Endothelial cell of umbilical vein (primary cell): ENCODE results near the gene AGTPBP1.

Source experiments
- EZH2 ChIP-seq: IDR thresholded peaks from 2 replicates; pipeline ENCODE4 v1.6.1; 2012; ENCODE audit warnings: borderline replicate concordance, low read depth, mild to moderate bottlenecking, moderate library complexity, low read length, inconsistent platforms; ENCODE audit not compliant: severe bottlenecking
- FOS ChIP-seq: IDR thresholded peaks from 2 replicates; pipeline ENCODE4 v1.6.1; 2011; ENCODE audit warnings: mild to moderate bottlenecking, low read length, moderate library complexity, borderline replicate concordance; ENCODE audit not compliant: insufficient read depth
- JUN ChIP-seq: IDR thresholded peaks from 2 replicates; pipeline ENCODE4 v1.6.1; 2011; ENCODE audit warnings: borderline replicate concordance, low read depth; ENCODE audit not compliant: insufficient read length, insufficient read depth
- POLR2A ChIP-seq: IDR thresholded peaks from 2 replicates; pipeline ENCODE4 v1.6.1; 2012; ENCODE audit warnings: low read depth, mild to moderate bottlenecking, control low read depth, low read length
- POLR2AphosphoS5 ChIP-seq: IDR thresholded peaks from 2 replicates; pipeline ENCODE4 v1.6.1; 2012; ENCODE audit warnings: low read depth, mild to moderate bottlenecking, control low read depth, low read length, moderate library complexity; ENCODE audit not compliant: insufficient read depth
- TF ChIP-seq, protein P1 (sequence below), 2 donors: IDR thresholded peaks; 1 replicate in 1 of 2; 2 replicates in 1 of 2; pipeline ENCODE4 v1.5.1; 2011; ENCODE audit warnings: low read length in 2 of 2, mild to moderate bottlenecking in 2 of 2, moderate library complexity in 2 of 2, control low read depth in 1 of 2, inconsistent platforms in 1 of 2, low read depth in 1 of 2; ENCODE audit not compliant: insufficient read depth in 1 of 2; ENCODE audit errors: extremely low read depth in 1 of 2

DNA sequence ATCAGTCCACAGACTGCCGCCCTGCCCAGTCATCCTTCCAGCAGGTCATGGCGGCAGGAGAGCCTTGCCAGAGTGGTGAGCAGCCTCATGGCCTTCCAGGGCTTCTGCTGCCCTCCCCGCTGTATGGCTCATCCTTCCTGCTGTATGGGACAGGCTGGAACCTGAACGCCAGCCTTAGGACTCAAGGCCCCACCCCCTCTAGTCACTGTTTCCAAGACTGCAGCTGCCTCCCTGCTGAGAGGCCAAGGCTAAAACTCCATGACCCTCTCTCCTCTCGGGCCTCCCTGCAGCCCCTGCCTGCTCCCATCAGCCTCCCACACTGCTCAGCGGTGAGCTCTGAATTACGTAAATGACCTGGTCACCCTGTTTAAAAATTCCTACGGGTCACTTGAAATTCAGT lies 227.5 kb downstream of the AGTPBP1 start:
- TF ChIP-seq FOS = no peak
- no peak for TF ChIP-seq POLR2A
- no peak for TF ChIP-seq EZH2
- TF ChIP-seq, protein P1, sequence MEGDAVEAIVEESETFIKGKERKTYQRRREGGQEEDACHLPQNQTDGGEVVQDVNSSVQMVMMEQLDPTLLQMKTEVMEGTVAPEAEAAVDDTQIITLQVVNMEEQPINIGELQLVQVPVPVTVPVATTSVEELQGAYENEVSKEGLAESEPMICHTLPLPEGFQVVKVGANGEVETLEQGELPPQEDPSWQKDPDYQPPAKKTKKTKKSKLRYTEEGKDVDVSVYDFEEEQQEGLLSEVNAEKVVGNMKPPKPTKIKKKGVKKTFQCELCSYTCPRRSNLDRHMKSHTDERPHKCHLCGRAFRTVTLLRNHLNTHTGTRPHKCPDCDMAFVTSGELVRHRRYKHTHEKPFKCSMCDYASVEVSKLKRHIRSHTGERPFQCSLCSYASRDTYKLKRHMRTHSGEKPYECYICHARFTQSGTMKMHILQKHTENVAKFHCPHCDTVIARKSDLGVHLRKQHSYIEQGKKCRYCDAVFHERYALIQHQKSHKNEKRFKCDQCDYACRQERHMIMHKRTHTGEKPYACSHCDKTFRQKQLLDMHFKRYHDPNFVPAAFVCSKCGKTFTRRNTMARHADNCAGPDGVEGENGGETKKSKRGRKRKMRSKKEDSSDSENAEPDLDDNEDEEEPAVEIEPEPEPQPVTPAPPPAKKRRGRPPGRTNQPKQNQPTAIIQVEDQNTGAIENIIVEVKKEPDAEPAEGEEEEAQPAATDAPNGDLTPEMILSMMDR (IDR thresholded peaks at IDR 0.05; ENCODE audit: extremely low read depth in 1 of 2, insufficient read depth in 1 of 2, low read depth in 1 of 2, low read length in 2 of 2) = no peak
- no peak for TF ChIP-seq POLR2AphosphoS5
- TF ChIP-seq JUN = no peak
